Hippocampal formation (tissue), 2 donors: ENCODE results near the gene LDB1.
A peak's percentile ranks its signal among the peaks of the same experiment; 100 is the strongest.

Experiments used
- DNase-seq, 2 donors: peaks; one replicate each; lab custom pipeline; 2025; lab: John Stamatoyannopoulos, UW

LDB1 gene

DNA sequence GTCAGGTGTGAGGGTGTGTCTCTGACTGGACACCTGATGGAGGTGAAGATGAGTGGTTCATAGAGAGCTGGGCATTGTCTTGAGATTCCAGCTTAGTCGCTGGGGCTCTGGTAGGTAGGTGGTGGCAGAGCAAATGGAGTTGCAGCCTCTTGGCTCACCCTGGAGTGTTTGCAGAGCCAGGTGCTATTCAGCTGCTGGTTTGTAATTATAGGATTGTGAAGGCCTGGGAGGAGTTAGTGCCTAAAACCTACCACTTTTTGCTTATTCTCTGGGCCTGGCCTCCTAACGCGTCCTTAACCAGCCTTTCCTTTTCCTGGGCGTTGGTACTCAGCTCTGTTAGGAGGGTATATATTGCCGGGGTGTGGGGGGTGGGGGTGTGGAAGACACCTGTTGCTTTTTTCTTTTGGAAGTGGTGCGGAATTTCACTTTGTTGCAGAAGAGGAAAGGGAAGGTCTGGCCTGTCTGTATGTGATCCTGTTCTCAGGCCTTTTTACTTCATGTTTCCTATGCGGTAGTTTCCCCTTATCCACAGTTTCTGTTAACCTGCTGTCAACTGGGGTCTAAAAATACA is 15.9 kb upstream of the LDB1 start:
- DNase-seq: no peak

DNA sequence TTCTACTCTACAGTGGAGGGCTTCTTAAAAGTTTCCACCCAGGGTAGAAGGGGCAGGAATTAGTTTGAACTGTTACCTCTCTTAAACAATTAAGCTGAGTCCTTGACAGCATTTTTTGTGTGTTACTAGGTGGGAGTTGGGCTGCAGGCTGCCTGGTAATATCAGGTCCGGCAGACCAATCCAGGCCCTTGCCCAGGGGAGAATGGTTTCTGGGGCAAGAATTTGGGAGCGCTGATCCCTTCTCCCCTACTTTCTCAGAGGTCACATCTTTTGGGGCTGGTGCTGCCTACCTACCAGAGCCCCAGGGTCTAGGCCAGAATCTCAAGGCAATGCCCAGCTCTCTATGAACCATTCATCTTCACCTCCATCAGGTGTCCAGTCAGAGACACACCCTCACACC is 14.2 kb upstream of the LDB1 start:
- no peak for DNase-seq

DNA sequence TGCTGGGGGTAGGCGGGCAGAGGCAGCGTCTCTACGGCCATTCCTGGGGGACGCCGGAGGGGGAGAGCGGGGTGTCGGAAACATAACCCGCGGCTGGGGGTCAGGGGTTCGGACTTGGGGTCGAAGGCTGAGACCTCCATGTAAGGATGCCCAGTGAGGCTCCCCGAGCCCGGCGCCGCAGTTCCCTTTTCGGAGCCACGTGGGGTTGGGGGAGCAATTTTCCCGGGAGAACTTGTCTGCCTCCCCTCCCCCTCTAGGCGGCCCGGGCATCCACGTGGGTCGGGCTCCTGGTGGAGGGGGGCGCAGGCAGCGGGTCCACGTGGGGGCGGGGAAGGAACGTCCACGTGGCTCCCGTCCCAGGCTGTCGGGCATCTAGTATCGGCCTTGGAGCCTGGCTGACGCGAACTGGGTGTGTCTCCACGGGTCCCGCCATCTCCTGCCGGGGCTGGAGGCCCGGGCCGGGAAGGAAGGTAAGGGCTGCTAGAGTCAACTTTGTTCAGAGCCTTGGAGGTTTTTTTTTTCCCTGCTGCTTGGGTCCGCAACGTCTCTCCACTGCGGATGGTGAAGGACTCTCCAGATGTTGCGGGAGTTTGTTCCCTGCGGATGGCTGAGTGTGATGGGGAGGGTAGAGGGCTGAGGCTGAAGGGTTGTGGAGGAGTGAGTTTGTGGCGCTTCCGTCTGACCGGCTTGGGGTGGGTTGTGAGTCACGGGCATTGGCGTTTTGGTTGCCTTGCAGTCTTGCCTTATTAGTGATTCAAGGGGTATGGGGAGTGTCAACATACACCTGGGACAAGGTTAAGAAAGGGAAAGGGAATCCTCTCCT is 13.4 kb upstream of the LDB1 start:
- peak; percentile 45 to 64 for DNase-seq

DNA sequence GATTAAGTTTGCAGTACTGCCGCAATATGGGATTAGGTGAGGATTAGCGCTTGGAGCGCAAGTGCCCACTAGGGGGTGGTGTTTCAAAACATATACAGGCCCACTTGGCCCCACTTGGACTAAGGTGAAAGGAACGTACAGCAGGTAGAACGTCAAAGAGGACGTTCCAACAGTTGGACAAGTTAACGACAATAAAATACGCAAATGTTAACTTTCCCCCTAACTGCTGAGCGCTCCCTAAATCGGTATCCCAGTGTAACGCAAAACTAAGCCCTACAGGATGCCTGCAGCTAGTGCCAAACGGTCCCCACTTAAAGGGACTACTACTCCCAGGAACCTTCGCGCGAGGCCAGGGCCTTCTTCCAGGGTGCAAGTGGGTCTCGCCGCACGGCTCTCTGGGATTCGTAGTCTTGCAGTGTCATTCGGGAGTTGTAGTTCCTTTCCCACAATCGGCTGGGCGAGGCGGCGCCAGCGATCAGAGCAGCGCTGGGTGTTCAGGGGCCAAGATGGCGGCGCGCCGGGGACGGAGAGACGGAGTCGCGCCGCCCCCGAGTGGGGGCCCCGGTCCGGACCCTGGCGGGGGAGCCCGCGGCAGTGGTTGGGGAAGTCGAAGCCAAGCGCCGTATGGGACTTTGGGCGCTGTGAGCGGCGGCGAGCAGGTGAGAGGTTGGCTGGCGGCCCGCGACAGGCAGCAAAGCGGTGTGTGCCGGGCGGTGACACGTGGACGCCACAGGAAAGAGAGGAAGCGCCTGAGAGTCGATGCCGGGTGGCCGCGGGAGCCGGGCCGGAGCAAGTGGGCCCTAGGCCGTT is 12.6 kb upstream of the LDB1 start, which contains the start of gene PPRC1:
Gene PPRC1 (plus strand): TSS at position 478 of the 810 bp plus-strand sequence. CDS start 29 bp downstream, at position 507.
- DNase-seq: peak; percentile 99

DNA sequence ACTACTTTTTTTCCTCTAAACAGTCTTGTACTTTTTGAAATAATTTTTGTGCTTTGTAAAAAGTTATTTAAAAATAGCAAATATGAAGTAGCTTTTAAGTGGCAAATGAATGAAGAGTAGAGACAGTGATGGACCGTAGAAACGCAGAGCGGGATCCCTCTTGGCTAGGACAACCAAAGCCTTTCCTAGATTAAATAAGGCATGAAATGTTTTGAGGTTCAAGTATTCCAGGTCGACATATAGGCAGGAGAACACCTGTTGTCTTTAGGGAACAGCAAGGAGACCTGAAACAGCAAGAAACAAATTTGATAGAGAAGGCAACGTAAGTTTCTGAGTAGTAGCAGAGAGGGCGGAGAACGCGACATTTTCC is 12.0 kb upstream of the LDB1 start:
- no peak for DNase-seq

DNA sequence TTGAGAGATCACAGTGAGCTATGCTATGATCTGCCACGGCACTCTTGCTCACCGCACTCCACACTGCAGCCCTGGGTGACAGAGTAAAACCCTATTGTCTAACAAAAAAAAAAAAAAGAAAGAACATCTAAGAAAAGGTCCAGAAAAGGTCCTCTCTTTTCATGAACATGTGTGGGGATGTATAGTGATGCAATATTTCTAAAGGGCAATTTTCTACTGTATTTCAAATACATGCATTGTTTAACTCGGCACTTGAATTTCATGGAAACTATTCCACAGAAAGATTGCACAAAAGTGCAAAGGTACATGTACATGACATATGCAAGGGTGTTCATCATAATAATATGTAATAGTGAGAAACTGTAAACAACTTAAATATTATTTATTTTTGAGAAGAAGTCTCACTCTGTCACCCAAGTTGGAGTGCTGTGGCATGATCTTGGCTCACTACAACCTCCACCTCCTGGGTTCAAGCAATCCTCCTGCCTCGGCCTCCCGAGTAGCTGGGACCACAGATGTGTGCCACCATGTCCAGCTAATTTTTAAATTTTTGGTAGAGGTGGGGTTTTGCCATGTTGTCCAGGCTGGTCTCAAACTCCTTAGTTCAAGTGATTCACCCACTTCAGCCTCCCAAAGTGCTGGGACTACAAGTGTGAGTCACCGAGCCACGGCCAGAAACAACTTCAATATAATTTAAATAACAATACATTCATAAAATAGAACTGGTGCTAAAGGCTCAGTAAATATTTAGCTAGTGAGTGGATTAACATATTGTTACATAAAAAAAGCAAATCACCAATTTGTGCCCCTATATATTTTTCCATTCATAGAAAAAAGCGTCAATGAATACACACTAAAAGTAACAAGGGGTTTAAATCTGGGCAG is 11.4 kb upstream of the LDB1 start:
- no peak for DNase-seq

DNA sequence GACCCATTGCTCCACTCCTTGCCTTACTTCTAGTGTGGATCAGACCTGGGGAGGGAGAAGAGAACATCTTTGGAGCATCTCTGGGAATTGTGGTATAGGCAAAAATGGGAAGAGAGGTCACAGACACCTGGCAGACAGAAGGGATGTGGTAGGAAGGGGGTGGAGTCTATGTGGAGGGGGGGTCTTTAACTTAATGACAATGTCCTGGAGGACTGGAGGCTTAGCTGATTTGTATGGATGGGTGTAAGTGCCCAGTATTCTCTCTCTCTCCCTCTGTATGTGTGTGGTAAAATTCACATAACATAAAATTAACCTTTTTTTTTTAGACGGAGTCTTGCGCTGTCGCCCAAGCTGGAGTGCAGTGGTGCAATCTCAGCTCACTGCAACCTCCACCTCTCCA is 3.1 kb upstream of the LDB1 start:
- DNase-seq: no peak

DNA sequence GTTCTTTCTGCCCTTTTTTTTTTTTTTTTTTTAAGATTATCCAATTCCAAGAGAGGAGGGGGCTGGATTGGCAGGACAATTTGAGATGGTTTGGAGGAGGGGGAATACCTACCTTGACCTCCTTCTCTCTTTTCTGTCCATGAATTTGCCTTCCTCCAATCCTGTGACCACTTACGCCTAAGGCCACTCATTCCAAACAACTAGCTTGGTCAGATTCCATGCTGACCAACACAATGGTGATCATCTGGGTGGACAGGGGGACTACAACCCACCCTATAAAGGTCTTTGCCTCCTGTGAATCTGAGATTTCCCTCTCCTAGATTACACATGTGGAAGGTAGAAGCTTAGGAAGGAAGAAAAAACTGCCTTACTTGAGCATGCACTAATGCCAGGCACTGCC is 2.3 kb upstream of the LDB1 start:
- no peak for DNase-seq

DNA sequence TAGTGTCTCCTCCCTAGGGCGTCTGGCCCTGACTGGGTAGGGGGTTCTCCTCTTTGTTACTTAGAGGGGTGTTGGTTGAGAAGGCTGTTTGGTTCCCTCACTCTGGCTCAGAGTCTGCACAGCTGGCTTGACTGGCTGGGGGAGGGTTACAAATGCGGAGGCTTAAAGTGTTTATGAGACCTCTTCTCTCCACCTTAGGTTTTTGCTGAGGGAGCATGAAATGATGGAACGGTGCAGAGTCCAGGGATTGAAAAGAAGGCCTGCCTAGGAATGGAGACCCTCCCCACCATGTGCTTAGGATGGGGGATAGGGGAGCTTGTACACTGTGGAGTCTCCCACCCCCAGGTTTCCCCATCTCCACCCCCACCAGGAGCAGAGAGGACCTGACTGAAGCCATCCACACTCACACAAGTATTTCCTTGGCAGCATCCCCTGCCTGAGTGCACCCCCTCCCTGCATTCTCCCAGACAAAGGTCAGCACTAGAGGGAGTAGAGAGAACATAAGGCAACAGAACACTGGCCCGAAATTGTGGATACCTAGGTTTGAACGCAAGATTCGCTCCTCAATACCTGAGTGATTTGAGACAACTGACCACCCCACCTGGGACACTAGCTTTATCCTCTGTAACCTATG is 1.7 kb upstream of the LDB1 start:
- peak in 1 of 2 donors; percentile 26 for DNase-seq

DNA sequence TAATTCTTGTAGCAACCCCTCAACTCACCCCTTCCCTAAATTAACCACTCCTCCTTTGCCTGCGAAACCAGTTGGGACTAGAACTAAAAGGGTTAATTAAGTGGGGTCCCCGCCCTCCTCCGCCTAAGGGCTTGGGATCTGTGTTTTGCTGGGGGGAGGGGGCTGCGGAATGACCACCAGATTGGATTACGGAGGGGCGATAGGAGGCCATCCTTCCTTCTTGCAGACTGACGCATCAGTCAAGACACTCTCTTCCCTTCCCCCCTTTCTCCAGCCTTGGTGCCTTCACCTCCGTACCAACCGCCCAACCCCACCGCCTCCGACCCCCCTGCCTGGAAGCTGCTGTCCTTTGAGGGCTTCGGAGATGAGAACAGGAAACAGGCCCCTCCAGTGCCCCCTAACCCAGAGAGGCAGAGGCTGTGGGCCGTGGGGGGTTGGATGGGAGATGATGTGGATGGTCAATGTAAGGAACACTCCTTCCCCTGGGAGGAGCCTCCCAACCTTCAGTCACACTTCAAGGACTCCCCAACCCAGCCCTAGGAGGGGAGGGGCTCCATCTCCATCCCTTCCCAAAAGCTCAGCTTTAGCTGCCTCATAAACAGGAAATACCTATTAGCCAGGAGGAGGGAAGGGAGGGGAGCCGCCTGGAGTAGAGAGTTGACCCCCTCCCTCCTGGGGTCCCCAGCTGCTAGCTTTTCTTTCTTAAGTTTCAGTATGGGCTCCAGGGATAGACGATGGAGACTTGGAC is 997 bp upstream of the LDB1 start:
- peak; percentile 23 to 49 for DNase-seq

DNA sequence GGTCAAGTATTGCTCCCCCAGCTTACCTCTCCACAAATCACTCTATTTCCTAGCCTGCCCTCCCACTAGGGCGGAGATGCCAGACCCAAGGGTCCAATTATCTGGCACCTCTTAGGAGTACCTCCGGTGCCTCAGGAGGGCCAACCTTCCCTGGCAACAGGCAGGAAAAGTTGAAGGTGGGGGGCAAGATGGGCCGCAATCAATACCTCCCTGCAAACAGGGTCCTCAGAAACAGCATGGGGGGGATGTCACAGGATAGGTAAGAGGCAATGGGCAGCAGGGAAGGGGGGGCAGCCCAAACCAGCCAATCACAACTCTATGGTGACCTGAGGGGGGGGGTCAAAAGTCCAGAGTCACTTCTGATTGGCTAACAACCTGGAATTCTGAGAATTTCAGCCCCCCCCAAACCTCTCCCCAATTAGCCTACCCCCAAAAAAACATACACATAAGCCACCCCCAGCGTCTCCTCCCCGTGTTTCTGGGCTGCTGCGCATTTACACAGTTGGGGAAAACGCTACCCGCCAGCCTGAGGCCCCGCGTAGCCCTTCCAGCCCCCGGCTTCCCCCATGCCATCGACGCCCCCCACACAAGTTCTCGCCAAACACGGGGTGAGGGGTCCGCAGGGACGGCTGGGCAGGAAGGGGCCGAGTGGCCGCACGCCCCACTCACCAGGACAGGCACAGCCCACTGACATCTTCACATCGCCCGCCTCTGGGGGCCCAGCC is 589 bp downstream of the LDB1 start:
- peak; percentile 31 to 37 for DNase-seq

DNA sequence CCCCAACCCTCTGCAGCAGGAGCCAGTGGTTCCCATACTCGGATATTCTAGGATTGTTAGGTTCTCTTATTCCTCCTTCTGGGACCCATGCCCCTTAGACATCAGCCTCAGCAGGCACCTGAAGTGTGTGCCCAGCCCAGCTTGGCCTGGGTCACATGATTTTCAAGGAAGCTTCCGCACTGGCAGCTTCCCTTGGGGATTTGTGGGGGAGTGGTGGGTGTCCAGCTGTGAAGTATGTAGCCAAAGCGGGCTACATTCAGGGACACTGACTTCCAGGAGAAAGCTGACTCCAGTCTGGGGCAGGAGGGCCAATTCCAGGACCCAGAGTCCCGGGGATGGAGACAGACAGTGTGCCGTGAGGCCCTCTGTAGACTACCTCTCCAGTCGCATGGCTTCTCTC is 1.3 kb downstream of the LDB1 start:
- DNase-seq: peak in 1 of 2 donors; percentile 15

DNA sequence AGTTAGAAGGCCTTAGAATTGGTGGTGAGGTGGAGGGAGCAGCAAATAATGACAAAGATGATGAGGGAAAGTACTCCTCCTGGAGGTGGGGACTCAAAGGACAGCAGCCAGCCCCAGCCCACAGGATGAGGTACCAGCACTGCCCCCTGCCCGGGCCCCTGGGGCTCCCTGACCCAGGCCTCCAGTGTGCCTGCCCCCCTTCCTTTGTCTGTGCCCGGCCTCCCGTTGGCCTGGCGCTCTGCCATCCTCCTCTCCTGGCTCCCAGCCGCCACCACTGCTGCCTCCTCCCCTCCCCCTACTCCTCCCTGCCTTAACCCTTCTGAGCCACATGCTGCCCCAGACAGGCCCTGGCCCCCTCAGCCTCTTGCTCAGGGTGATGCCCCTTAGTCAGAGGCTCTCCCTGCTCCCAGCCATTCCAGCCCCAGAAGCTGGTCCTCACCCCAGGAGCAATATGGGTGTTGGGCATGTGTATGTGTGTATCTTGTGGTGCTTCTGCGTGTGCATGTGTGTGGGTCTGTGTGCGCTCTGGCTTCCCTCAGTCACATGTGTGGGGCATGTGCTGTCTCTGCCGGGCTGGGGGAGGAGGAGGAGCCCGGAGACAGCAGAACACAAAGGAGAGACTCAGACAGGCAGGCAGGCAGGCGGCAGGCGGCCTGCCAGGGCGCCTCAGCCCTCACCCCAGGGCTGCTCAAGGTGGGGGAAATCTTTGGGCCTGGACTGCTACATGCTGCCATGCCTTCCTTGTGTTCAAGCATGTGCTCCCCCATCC is 2.6 kb downstream of the LDB1 start:
- peak; percentile 75 to 88 for DNase-seq

DNA sequence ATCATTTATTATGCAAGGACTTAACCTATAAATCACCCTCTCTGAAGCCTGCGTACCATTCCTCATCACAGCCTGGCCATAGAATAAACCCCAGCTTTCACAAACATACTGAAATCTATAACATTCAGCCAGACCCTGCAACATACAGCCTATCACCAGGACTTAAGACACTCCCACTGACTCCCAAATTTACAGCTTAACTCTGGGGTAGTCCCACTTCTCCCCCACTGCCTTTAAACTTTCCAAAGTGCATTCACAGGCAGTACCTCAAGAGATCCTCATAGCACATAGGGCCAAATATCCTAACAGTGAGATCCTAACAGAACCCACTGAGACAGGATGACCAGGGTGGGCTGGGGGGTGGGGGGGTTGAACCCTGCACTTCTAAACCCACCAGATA is 3.5 kb downstream of the LDB1 start:
- no peak for DNase-seq

DNA sequence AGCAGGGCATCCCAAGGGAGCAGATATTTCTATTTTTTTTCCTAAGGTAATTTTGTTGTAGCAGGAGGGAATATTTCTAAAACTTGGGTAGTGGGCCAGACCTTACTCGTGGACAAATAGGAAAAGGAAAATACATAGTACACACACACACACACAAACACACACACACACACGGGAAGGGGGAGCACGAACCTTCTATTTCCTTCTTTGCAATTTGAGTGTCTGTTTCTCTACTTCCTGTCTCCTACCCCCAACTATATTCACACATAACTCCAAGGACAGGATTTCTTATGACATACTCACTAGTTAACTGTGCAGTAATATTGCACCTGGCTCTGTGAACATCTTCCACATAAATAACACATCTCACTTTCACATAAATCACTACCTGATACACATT is 4.4 kb downstream of the LDB1 start:
- DNase-seq: no peak

DNA sequence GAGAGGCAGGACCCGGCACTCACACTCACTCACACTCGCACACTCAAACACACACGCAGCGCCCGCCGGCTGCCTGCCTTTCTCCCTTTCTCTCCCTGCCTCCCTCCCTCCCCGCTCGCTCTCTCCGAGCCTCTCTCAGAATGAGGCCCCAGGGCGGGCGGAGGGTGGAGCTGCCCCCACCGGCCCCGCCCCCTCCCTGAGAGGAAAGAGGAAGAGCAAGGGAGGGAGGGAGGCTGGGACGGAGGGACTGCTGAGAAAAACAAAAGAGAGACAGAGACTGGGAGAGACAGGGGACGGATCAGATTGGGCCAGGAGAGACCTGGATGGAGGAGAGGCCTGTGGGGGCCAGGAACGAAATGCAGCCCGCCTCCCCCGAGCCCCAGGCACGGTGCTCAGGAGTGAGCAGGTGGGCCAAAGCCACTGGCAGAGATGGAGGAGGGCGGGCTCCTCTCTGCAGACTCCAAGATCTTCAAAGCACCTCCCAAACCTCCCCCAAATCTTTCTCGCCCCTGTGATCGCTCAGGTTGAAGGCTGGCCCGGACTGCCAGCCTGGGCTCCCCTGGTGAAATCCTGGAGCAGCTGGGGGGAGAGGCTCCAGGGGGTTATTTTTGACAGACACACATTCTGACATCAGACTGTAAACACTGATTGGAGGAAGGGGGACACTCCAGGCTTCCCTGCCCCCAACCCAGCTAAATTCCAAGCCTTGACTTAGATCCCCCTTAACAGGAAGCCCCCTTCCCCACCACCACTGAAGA is 5.1 kb downstream of the LDB1 start:
- DNase-seq: peak; percentile 88 to 90

DNA sequence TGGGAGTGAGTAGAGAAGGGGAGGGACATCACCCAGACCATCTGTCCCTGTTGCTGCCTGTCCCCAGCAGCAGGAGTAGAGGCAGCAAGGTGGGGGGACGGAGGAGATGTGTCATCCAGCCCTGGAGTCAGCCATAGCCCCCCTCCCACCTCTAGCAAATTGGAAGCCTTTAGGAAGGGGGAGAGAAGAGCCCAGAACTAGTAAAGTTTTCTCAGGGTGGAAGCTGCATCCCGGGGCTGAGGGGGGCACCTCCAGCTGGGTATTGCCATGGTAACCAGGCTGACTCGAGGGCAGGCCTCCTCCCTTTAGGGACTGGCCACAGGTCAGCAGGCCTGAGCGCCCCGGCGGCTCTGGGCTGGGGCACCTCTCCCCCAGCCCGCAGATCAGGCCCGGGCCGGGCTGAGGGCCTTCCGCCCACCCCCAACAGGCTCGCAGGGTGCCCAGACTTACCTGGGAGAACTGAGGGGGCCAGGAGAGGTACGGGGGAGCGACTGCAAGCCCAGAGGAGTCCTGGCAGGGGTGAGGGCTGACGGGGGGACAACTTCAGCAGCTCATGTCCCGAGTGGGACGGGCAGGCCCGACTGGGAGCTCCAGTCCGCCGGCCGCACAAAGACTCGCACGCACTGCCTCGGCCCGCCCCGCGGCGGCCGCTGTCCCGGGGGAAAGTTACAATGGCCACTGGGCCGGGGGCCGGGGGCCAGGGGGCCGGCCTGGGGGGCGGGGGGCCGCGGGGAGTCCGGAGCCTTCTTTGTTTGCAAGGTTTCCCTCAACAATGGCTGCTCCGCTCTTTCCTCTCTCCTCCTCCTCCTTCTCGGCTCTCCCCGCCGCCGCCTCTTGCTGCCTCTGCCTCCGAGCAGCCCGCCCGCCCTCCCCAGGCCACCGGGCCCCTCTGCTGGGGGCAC is 6.0 kb downstream of the LDB1 start:
- no peak for DNase-seq
